Stimulated activated CD4-positive, alpha-beta T cell treated with anti-CD3 and anti-CD28 coated beads, Interleukin-15, amount 100 ng/mL, for 24 hours (primary cell): ENCODE results near the gene EXOSC1.
"Not testable (repeated sequence)": the region's sequence is repeated elsewhere in the genome, so short reads cannot be mapped to it uniquely, and the experiment has no call there.

Source experiments
- DNase-seq: peaks from one replicate; pipeline ENCODE4 v3.0.0-alpha.2; 2020

Gene EXOSC1

DNA sequence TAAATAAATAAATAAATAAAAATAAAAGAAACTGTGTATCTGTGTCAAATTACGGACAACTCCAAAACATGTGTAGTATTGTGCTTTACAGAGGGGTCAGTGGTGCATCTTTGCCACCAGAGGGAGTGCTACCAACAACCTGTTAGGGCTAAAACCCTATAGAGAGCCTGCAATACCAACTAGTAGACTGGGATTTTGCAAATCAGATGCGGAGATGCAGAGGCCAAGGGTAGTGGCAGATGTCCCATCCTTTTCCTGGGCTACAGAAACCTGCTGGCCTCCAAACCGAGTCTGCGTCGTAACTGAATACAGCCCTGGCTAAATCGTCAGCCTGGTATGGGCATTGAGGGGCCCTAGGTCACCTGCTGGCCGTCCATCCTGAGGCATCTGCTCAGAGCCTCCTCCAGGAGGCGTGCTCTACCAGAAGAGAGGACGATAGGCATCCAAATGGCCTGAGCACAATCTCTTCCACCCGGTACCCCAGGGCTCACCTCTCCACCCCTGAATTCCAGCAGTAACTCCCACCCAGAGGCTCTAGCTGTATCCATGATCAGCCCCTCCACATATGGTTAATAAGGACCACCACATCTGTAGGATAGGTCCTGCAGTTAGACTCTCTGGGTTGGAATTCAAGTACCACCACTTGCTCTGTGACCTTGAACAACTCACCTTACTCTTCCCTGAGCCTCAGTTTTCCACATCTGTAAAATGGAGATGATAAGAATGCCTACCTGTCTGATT lies 38.4 kb downstream of the EXOSC1 start:
- DNase-seq = peak; percentile 71

DNA sequence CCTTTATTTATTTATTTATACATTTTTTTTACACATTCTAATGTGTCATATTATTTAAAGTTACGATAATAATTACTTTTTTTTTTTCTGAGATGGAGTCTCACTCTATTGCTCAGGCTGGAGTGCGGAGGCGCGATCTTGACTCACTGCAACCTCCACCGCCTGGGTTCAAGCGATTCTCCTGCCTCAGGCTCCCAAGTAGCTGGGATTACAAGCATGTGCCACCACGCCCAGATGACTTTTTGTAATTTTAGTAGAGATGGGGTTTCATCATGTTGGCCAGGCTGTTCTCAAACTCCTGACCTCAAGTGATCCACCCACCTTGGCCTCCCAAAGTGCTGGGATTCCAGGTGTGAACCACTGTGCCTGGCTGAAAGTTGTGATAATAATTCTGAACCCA lies 39.3 kb downstream of the EXOSC1 start:
- DNase-seq = not testable (repeated sequence)

DNA sequence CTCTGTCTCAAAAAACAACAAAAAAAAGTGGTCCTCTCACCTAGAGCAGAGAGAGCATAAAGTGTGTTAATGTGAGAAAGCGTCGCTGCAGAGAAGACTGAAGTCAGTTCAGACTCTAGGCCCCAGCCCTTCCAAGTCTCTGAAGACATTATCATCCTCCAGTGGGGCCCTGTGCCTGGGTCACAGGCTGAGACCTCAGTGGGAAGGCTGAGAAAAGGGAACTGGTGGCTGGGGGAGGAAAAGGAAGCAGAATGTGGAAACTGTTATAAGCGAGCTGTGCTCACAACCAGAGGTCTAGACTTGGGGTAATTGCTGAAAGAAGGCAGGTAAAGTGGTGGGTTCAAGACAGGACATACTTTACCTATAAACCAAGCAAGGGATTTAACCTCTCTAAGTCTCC lies 39.7 kb downstream of the EXOSC1 start:
- DNase-seq = no peak

DNA sequence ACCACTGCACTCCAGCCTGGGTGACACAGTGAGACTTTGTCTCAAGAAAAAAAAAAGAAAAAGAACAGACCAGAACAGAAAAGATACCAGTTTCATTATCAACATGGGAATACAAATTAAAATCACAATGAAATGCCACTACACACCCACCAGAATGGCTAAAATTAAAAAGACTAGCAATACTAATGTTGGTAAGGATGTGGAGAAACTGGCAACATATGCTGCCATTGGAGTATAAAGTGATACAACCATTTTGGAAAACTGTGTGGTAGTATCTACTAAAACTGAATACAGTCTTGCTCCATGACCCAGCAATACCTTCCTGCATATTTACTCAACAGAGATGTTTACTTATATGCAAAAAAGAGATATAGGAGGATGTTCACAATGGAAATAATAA lies 41.8 kb downstream of the EXOSC1 start:
- DNase-seq = no peak

DNA sequence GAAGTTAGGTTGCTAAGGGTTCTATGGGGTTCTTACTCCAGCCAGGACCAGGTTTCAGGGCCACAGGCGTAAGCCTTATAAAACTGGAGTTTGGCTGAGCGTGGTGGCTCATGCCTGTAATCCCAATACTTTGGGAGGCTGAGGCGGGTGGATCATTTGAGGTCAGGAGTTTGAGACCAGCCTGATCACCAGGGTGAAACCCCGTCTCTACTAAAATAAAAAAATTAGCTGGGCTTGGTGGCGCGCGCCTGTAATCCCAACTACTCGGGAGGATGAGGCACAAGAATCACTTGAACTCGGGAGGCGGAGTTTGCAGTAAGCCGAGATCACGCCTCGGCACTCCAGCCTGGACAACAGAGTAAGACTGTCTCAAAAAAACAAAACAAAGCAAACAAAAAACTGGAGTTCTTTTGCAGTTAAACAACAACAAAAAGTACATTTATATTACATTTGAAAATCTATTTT lies 44.3 kb downstream of the EXOSC1 start:
- no peak for DNase-seq

DNA sequence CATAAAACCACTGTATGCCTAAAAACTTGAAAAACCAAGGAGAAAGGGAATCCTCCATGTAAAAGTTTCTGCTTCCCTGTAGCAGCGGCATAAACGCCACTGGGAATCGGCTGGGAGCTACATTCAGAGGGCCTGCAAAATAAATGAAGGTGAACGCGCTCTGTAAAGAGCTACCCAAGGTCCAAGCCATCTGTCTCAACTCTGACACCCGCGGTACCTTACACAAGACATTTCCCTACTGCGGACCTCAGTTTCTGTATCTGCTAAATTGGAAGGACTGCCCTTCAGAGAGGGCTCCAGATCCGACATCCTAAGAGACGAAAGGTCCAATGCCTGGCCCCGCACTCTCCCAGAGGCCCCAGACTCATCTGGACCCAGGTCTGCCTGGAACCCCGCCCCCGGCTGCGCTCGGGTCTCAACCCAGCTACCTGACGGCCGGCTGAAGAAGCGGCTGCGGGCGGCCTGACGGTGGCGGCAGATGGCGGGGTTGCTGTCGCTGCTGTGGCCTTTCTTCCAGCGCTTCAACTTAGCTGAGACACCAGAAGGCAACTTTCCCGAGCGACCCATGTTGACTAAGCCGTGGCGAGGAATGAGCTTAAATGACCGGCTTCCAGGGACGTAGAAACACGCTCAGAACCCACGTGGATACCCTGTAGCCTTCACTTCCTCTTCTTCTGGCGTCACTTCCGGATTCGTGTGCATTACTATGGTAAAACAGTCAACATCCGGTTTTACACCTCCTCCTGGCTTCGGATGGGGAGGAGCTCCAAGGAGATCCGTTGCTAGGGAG lies 44.9 kb downstream of the EXOSC1 start, which contains the start of gene RRP12:
RRP12 (minus strand) TSS at position 676 of the 790 bp plus-strand sequence; CDS start at position 567, 109 bp downstream.
- peak; percentile 87 for DNase-seq

DNA sequence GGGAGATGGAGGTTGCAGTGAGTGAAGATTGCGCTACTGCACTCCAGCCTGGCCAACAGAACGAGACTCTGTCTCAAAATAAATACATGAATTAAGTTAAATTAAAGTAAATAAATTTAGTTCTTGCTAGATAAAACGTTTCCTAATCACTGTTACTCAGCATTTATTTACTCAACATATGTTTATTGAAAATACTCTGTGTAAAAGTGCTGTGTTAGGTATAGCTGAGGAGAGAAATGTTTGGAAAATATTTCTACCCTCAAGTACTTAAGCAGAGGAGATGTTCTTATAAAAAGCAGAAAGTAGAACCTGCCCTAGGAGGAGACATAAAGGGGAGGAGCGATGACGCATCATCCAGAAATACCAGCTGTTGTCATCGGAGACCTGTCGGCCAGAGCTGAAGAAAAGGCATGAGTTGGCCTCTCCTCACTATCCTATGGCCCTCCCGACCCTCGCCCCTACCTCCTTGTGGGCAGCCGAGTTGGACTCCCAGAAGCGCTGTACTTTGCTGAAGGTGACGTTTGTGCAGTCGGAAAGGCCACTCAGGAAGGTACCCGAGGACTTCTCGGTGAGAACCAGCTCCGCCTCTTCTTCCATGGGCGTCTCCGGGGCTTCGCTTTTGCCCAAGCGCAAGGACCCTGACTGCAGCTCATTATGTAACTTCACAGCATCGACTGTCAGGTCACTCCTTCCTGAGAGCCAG lies 45.8 kb downstream of the EXOSC1 start:
- DNase-seq = peak; percentile 53

DNA sequence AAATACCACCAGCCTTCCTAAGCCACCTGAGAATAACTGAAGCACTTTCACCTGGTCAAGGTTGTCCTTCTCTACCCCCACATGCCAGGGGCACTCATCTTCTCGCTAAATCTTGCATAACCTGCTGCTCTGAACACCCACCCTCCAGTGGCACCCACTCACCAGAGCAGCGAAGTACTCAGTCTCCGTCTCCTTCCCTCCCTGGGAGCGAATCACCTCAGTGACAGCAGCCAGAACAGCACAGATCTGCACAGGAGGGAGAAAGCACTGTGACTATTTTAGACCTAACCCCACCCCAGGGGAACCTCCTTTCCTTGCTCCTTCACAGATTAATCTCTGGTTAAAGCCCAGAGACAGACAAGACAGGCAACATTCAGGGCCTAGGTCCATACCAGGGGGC lies 49.8 kb downstream of the EXOSC1 start:
- no peak for DNase-seq

DNA sequence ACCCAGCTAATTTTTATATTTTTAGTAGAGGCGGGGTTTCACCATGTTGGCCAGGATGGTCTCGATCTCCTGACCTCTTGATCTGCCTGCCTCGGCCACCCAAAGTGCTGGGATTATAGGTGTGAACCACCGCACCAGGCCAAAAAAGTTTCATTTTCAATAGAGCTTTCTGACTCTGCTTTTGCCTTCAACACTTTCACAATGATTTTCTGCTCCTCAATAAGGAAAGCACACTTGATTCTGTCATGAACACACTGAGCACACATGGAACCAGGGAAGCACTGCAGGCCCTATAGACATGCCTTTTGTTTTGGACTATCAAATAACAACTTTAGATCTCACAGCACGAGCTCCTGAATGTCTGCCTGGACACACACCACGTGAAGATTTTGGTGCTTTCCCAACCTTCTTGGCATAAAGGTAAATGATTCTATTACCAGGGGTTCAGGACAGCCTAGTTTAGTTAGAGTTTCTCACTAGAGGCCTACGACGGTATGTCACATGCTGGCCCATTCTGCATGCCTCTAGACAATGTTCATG lies 52.7 kb downstream of the EXOSC1 start:
- no peak for DNase-seq

DNA sequence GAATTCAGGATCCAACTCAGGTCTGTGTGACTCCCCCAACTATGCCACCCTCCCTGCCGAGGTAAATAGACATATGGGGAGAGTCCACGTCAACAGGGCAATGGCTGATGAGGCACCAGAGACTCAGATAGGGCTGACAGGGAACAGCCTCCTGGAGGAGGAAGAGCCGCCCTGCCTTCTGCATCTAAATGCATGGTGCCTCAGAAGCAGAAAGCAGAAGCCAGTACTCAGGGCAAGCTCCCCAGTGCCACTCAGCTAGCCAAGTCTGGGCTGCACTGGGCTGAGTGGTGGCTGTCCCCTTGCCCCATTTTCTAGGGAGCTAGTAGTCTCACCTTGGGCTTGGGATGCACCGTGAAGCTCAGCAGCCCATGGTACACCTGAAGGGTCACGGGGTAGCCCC lies 55.7 kb downstream of the EXOSC1 start:
- no peak for DNase-seq

DNA sequence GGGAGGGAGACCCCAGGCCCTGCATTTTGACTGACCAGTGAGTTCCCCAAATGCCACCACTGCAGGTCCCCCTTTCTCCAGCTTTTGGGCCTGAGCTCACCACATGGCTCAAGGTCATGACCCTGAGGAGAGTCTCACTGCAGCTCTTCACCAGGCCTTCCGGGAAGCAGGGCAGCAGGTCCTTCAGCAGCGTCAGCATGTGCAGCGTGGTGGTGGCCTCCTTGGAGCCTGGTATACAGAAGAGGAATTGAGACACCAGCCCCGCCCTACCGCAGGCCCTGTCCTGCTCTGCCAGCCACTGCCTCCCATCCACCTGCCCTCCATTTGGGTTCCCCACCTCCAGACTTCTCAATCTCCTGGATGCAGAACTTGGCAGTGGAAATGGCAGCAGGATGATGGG lies 57.7 kb downstream of the EXOSC1 start:
- no peak for DNase-seq
